ENCODE data around the gene CYP2C18.
"Not testable (repeated sequence)": the region's sequence is repeated elsewhere in the genome, so short reads cannot be mapped to it uniquely, and the experiment has no call there.

Gene CYP2C18

DNA sequence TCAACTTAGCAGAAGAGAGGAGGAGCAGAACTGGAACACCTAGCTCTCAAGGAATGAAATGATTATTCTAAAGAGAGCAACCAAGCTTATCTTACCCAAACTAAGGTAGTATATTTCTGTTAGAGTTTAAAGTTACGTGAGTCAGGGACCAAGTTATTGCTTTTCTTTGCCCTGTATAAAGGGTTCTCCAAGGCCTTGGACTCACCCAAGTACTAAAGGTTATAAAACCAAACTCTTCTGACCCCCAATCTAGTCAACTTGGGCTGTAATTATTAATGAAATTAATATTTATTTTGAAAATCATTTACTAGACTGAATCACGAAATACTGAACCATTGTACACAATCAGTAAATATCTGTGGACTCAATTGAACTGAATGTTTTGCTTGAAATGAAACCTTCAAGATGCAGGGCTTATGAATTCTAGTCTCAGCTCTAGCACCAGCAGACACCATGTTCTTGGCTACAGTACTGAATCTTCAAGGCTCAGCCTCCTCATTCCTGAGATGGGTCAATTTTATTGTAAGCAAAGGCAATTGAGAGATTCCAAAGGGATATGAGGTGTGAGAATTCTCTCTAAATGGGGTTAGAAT is 77.2 kb downstream of the CYP2C18 start:
- Histone ChIP-seq H3K9ac (ENCODE audit: low read depth, low read length, poor library complexity, severe bottlenecking) (no peak overlapping the region), H3K4me1 (ENCODE audit: insufficient read depth, low read length, poor library complexity, severe bottlenecking) (no peaks in the 10 kb centered on the region), H3F3A (ENCODE audit: low read depth) (no peaks in the 10 kb centered on the region), H3K9me3 (ENCODE audit: insufficient read depth, low read depth, low read length) (no peaks in the 10 kb centered on the region), H4K20me1 (ENCODE audit: insufficient read depth, low read length, poor library complexity, severe bottlenecking) (no peaks in the 10 kb centered on the region), H3K79me2 (ENCODE audit: insufficient read depth, low read length) (no peaks in the 10 kb centered on the region), H3K4me2 (ENCODE audit: low read depth, low read length, poor library complexity, severe bottlenecking) (no peak overlapping the region), H2AFZ (ENCODE audit: low read length) (no peak overlapping the region), H3K9me2 (replicated peaks; ENCODE audit: low read depth, low read length) (no peaks in the 10 kb centered on the region), H3K27me3 (ENCODE audit: insufficient read depth, low read length, poor library complexity, severe bottlenecking) (no peaks in the 10 kb centered on the region), H3K4me3 (ENCODE audit: low read length, poor library complexity, severe bottlenecking) (no peak overlapping the region), H3K36me3 (ENCODE audit: insufficient read depth, low read length) (no peaks in the 10 kb centered on the region)
- TF ChIP-seq EZH2phosphoT487 (IDR thresholded peaks at IDR 0.05; ENCODE audit: borderline replicate concordance): no peak
- TF ChIP-seq, protein P1, sequence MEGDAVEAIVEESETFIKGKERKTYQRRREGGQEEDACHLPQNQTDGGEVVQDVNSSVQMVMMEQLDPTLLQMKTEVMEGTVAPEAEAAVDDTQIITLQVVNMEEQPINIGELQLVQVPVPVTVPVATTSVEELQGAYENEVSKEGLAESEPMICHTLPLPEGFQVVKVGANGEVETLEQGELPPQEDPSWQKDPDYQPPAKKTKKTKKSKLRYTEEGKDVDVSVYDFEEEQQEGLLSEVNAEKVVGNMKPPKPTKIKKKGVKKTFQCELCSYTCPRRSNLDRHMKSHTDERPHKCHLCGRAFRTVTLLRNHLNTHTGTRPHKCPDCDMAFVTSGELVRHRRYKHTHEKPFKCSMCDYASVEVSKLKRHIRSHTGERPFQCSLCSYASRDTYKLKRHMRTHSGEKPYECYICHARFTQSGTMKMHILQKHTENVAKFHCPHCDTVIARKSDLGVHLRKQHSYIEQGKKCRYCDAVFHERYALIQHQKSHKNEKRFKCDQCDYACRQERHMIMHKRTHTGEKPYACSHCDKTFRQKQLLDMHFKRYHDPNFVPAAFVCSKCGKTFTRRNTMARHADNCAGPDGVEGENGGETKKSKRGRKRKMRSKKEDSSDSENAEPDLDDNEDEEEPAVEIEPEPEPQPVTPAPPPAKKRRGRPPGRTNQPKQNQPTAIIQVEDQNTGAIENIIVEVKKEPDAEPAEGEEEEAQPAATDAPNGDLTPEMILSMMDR (conservative IDR thresholded peaks at IDR 0.05; ENCODE audit: low read length): no peak

DNA sequence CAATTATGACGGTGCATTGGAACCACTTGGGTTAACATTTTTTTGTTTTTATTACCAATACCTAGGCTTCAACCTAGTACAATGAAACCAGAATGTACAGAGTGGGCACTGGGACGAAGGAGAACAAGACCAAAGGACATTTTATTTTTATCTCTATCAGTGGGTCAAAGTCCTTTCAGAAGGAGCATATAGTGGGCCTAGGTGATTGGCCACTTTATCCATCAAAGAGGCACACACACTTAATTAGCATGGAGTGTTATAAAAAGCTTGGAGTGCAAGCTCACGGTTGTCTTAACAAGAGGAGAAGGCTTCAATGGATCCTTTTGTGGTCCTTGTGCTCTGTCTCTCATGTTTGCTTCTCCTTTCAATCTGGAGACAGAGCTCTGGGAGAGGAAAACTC is 78.9 kb downstream of the CYP2C18 start, which contains the start of gene CYP2C19:
TSS of gene CYP2C19 (plus strand) at position 289 of the 400 bp plus-strand sequence. CDS start at position 314, 25 bp downstream.
- Histone ChIP-seq H4K20me1 (ENCODE audit: insufficient read depth, low read length, poor library complexity, severe bottlenecking) (no peaks in the 10 kb centered on the region), H3K9ac (ENCODE audit: low read depth, low read length, poor library complexity, severe bottlenecking) (no peak within 1 kb of the TSS), H3K9me2 (replicated peaks; ENCODE audit: low read depth, low read length) (no peaks in the 10 kb centered on the region), H3K36me3 (ENCODE audit: insufficient read depth, low read length) (no peaks in the 10 kb centered on the region), H3K4me3 (ENCODE audit: low read length, poor library complexity, severe bottlenecking) (no peak within 1 kb of the TSS), H3K27me3 (ENCODE audit: insufficient read depth, low read length, poor library complexity, severe bottlenecking) (no peaks in the 10 kb centered on the region), H3K79me2 (ENCODE audit: insufficient read depth, low read length) (no peaks in the 10 kb centered on the region), H3K4me2 (ENCODE audit: low read depth, low read length, poor library complexity, severe bottlenecking) (no peak within 1 kb of the TSS), H2AFZ (ENCODE audit: low read length) (no peak within 1 kb of the TSS), H3K4me1 (ENCODE audit: insufficient read depth, low read length, poor library complexity, severe bottlenecking) (no peaks in the 10 kb centered on the region), H3K9me3 (ENCODE audit: insufficient read depth, low read depth, low read length) (no peaks in the 10 kb centered on the region), H3F3A (ENCODE audit: low read depth) (no peaks in the 10 kb centered on the region)
- TF ChIP-seq, protein P1 (conservative IDR thresholded peaks at IDR 0.05; ENCODE audit: low read length): no peak
- no peak for TF ChIP-seq EZH2phosphoT487 (IDR thresholded peaks at IDR 0.05; ENCODE audit: borderline replicate concordance)

DNA sequence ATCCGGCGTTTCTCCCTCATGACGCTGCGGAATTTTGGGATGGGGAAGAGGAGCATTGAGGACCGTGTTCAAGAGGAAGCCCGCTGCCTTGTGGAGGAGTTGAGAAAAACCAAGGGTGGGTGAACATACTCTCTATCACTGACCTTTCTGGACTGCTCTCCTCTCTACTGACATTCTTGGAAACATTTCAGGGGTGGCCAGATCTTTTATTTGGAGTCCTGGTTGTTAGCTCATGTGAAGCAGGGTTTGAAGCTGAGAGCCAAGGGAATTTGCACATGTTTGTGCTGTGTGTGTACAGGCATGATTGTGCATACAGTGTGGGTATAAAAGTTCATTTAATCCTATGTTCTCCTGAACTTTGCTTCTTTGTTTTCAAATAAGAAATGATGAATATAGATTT is 91.9 kb downstream of the CYP2C18 start:
- H2AFZ ChIP-seq (ENCODE audit: low read length); H3K36me3 ChIP-seq (ENCODE audit: insufficient read depth, low read length); H3K4me2 ChIP-seq (ENCODE audit: low read depth, low read length, poor library complexity, severe bottlenecking); H3K9me2 ChIP-seq (replicated peaks; ENCODE audit: low read depth, low read length); H3K9ac ChIP-seq (ENCODE audit: low read depth, low read length, poor library complexity, severe bottlenecking); H3K79me2 ChIP-seq (ENCODE audit: insufficient read depth, low read length); H3K9me3 ChIP-seq (ENCODE audit: insufficient read depth, low read depth, low read length); H3K4me3 ChIP-seq (ENCODE audit: low read length, poor library complexity, severe bottlenecking); H3F3A ChIP-seq (ENCODE audit: low read depth); H3K27me3 ChIP-seq (ENCODE audit: insufficient read depth, low read length, poor library complexity, severe bottlenecking); H4K20me1 ChIP-seq (ENCODE audit: insufficient read depth, low read length, poor library complexity, severe bottlenecking); H3K4me1 ChIP-seq (ENCODE audit: insufficient read depth, low read length, poor library complexity, severe bottlenecking): not testable (repeated sequence)

DNA sequence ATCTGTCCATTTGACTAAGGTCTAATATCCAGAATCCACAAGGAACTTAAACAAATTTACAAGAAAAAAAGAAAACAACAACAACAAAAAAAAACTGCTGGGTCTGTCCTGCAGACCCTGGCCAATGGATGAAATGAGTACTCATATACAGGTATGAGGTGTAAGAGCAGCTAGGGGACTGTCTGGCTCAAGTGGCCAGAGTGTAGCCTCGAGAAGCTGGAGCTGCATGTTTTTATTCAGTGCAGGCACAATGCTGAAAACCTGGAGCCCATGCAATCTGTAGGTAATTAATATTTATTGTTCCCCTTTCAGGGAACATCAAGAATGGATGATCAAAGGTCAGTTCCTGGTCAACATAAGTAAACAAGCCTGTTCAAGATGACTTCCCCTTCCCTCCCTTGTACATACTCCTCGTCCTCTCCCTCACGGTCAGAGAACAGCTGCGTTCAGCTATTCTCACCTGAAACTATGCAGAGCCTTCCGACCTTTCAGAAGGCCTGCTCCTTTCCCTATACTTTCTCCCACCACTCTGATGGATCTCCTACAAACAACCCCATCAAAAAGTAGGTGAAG is 94.4 kb downstream of the CYP2C18 start:
- Histone ChIP-seq H3K9me3 (ENCODE audit: insufficient read depth, low read depth, low read length) (no peaks in the 10 kb centered on the region), H3K79me2 (ENCODE audit: insufficient read depth, low read length) (no peaks in the 10 kb centered on the region), H3F3A (ENCODE audit: low read depth) (no peaks in the 10 kb centered on the region), H3K9me2 (replicated peaks; ENCODE audit: low read depth, low read length) (no peaks in the 10 kb centered on the region), H3K4me1 (ENCODE audit: insufficient read depth, low read length, poor library complexity, severe bottlenecking) (no peaks in the 10 kb centered on the region), H3K4me2 (ENCODE audit: low read depth, low read length, poor library complexity, severe bottlenecking) (no peak overlapping the region), H3K36me3 (ENCODE audit: insufficient read depth, low read length) (no peaks in the 10 kb centered on the region), H3K4me3 (ENCODE audit: low read length, poor library complexity, severe bottlenecking) (no peak overlapping the region), H4K20me1 (ENCODE audit: insufficient read depth, low read length, poor library complexity, severe bottlenecking) (no peaks in the 10 kb centered on the region), H3K9ac (ENCODE audit: low read depth, low read length, poor library complexity, severe bottlenecking) (no peak overlapping the region), H3K27me3 (ENCODE audit: insufficient read depth, low read length, poor library complexity, severe bottlenecking) (no peaks in the 10 kb centered on the region), H2AFZ (ENCODE audit: low read length) (no peak overlapping the region)
- TF ChIP-seq, protein P1 (conservative IDR thresholded peaks at IDR 0.05; ENCODE audit: low read length): no peak
- no peak for TF ChIP-seq EZH2phosphoT487 (IDR thresholded peaks at IDR 0.05; ENCODE audit: borderline replicate concordance)
